Measurements from ENCODE around the gene ITPR1. TPM values are rescaled to one million over a fixed set of nuclear protein-coding genes. Genes with fewer than 3 reads are reported as not detected.

ITPR1 gene
- polyA plus RNA-seq, 1 donor from 2014 or later = 2.1 TPM

DNA sequence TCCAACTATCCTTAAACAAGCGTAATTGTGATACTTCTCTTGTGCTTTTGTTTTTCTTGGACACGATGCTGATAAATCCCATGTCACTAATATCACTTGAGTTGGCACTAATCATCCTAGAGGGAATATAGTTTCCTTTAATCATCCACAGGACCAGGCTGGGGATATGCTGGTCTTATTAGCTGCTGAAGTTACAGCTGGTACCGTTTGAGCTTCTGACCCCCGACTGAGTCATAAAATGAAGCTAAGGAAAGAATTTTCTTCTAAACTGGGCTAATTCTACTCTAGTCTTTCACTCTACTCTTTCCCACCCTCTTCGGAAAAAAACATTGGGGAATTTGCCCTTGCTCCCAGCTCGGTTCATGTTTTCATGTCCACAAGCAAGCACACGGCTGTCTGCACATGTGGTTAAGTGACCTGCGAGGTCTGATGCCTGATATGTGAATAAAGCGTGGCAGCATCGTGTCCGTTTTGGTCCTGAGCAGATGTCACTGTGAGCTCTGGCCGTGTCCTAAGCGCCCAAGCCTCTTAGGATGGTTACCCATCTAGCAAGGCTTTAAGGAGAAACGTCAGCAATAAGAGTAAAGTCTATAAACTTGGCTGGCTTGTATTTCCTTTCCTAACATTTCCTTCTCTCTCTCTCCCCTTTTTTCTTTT lies 223.7 kb downstream of the ITPR1 start:
- TF ChIP-seq, protein P1, sequence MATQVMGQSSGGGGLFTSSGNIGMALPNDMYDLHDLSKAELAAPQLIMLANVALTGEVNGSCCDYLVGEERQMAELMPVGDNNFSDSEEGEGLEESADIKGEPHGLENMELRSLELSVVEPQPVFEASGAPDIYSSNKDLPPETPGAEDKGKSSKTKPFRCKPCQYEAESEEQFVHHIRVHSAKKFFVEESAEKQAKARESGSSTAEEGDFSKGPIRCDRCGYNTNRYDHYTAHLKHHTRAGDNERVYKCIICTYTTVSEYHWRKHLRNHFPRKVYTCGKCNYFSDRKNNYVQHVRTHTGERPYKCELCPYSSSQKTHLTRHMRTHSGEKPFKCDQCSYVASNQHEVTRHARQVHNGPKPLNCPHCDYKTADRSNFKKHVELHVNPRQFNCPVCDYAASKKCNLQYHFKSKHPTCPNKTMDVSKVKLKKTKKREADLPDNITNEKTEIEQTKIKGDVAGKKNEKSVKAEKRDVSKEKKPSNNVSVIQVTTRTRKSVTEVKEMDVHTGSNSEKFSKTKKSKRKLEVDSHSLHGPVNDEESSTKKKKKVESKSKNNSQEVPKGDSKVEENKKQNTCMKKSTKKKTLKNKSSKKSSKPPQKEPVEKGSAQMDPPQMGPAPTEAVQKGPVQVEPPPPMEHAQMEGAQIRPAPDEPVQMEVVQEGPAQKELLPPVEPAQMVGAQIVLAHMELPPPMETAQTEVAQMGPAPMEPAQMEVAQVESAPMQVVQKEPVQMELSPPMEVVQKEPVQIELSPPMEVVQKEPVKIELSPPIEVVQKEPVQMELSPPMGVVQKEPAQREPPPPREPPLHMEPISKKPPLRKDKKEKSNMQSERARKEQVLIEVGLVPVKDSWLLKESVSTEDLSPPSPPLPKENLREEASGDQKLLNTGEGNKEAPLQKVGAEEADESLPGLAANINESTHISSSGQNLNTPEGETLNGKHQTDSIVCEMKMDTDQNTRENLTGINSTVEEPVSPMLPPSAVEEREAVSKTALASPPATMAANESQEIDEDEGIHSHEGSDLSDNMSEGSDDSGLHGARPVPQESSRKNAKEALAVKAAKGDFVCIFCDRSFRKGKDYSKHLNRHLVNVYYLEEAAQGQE (IDR thresholded peaks at IDR 0.05; ENCODE audit: borderline replicate concordance) = no peak
- TF ChIP-seq EZH2 (IDR thresholded peaks at IDR 0.05; ENCODE audit: borderline replicate concordance, insufficient read depth, low read length, poor library complexity, severe bottlenecking) (no peak), RAD21 (conservative IDR thresholded peaks at IDR 0.05) (no peak), POLR2AphosphoS5 (IDR thresholded peaks at IDR 0.05) (no peak), SMC3 (conservative IDR thresholded peaks at IDR 0.05; ENCODE audit: poor library complexity) (no peak), EP300 (conservative IDR thresholded peaks at IDR 0.05; ENCODE audit: poor library complexity, severe bottlenecking) (no peak), TAF1 (IDR thresholded peaks at IDR 0.05; ENCODE audit: low read depth) (no peak), MXI1 (conservative IDR thresholded peaks at IDR 0.05; ENCODE audit: poor library complexity, severe bottlenecking) (no peak)
- TF ChIP-seq, protein P2, sequence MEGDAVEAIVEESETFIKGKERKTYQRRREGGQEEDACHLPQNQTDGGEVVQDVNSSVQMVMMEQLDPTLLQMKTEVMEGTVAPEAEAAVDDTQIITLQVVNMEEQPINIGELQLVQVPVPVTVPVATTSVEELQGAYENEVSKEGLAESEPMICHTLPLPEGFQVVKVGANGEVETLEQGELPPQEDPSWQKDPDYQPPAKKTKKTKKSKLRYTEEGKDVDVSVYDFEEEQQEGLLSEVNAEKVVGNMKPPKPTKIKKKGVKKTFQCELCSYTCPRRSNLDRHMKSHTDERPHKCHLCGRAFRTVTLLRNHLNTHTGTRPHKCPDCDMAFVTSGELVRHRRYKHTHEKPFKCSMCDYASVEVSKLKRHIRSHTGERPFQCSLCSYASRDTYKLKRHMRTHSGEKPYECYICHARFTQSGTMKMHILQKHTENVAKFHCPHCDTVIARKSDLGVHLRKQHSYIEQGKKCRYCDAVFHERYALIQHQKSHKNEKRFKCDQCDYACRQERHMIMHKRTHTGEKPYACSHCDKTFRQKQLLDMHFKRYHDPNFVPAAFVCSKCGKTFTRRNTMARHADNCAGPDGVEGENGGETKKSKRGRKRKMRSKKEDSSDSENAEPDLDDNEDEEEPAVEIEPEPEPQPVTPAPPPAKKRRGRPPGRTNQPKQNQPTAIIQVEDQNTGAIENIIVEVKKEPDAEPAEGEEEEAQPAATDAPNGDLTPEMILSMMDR (IDR thresholded peaks at IDR 0.05; ENCODE audit: poor library complexity, severe bottlenecking) = no peak
- H3K4me2 ChIP-seq (ENCODE audit: low read length) = no peak overlapping the region
- no peaks in the 10 kb centered on the region for H3K79me2 ChIP-seq (replicated peaks; ENCODE audit: insufficient read depth, low read length)
- no peaks in the 10 kb centered on the region for H3K36me3 ChIP-seq (ENCODE audit: insufficient read depth, low read length)
- H3F3A ChIP-seq (ENCODE audit: insufficient read depth, low read length, poor library complexity, severe bottlenecking) = no peaks in the 10 kb centered on the region
- H3K4me3 ChIP-seq (ENCODE audit: low read length) = no peak overlapping the region
- H3K9ac ChIP-seq (ENCODE audit: low read length) = no peak overlapping the region
- H2AFZ ChIP-seq (ENCODE audit: low read depth, low read length) = no peak overlapping the region
- no peaks in the 10 kb centered on the region for H3K9me2 ChIP-seq (ENCODE audit: insufficient read depth, low read length)
- H4K20me1 ChIP-seq (ENCODE audit: insufficient read depth) = no peaks in the 10 kb centered on the region
- H3K27me3 ChIP-seq (ENCODE audit: insufficient read depth, low read depth, low read length) = no peaks in the 10 kb centered on the region
- H3K27ac ChIP-seq (ENCODE audit: low read length) = no peak overlapping the region
- no peaks in the 10 kb centered on the region for H3K9me3 ChIP-seq (ENCODE audit: low read length)

GRCh38 chr3:4717363-4717740 lies 224.2 kb downstream of the ITPR1 start:
- no peaks in the 10 kb centered on the region for H3K9me3 ChIP-seq (ENCODE audit: low read length)
- no peak overlapping the region for H3K4me2 ChIP-seq (ENCODE audit: low read length)
- no peak overlapping the region for H3K9ac ChIP-seq (ENCODE audit: low read length)
- H3K27me3 ChIP-seq (ENCODE audit: insufficient read depth, low read depth, low read length) = no peaks in the 10 kb centered on the region
- no peak overlapping the region for H2AFZ ChIP-seq (ENCODE audit: low read depth, low read length)
- H3K27ac ChIP-seq (ENCODE audit: low read length) = no peak overlapping the region
- H3K36me3 ChIP-seq (ENCODE audit: insufficient read depth, low read length) = no peaks in the 10 kb centered on the region
- no peaks in the 10 kb centered on the region for H3K79me2 ChIP-seq (replicated peaks; ENCODE audit: insufficient read depth, low read length)
- no peaks in the 10 kb centered on the region for H4K20me1 ChIP-seq (ENCODE audit: insufficient read depth)
- TF ChIP-seq EP300 (conservative IDR thresholded peaks at IDR 0.05; ENCODE audit: poor library complexity, severe bottlenecking) (no peak), SMC3 (conservative IDR thresholded peaks at IDR 0.05; ENCODE audit: poor library complexity) (no peak), EZH2 (IDR thresholded peaks at IDR 0.05; ENCODE audit: borderline replicate concordance, insufficient read depth, low read length, poor library complexity, severe bottlenecking) (no peak), TAF1 (IDR thresholded peaks at IDR 0.05; ENCODE audit: low read depth) (no peak), POLR2AphosphoS5 (IDR thresholded peaks at IDR 0.05) (no peak), RAD21 (conservative IDR thresholded peaks at IDR 0.05) (no peak), MXI1 (conservative IDR thresholded peaks at IDR 0.05; ENCODE audit: poor library complexity, severe bottlenecking) (no peak)
- TF ChIP-seq, protein P1 (IDR thresholded peaks at IDR 0.05; ENCODE audit: borderline replicate concordance) = no peak
- TF ChIP-seq, protein P2 (IDR thresholded peaks at IDR 0.05; ENCODE audit: poor library complexity, severe bottlenecking) = no peak
- no peaks in the 10 kb centered on the region for H3K9me2 ChIP-seq (ENCODE audit: insufficient read depth, low read length)
- no peaks in the 10 kb centered on the region for H3F3A ChIP-seq (ENCODE audit: insufficient read depth, low read length, poor library complexity, severe bottlenecking)
- H3K4me3 ChIP-seq (ENCODE audit: low read length) = no peak overlapping the region

All from neural cell (in vitro differentiated cells).